Measurements from ENCODE around the gene KDM1B.
A peak's percentile ranks its signal among the peaks of the same experiment; 100 is the strongest.
"Not testable (repeated sequence)": the region's sequence is repeated elsewhere in the genome, so short reads cannot be mapped to it uniquely, and the experiment has no call there.

KDM1B gene

DNA sequence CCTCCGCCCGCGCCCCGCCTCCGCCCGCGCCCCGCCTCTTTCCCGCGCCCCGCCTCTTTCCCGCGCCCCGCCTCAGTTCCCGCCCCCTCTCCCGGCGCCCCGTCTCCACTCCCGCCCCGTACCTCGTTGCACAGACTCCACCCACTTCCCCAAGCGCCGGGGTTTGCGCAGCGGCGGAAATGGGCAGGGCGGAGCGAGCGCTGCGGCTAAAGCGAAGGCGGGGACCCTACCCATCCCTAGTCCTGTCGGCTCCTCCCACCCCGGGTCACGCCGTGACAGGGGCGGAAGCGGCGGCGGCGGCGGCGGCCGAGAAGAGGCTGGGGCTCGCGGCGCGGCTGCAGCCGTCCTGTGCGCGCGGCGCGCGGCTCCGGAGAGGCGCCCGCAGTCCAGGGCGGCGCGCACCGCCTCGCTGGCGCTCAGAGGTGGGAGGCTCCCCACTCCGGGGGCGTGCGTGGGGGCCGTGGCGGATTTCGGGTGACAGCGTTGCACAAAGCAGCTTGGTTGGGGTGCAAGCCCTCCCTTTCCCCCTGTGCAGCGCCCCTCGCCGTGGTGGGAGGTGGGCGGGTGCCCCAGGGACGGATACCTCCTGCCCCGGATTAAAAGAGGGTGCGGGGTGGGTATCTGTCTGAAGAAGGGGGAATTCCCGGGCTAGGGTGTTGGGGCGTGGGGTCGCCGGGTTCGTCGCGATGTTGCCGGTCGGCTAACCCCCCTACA, at the start of gene KDM1B:
Gene KDM1B (plus strand): TSS at position 273 of the 714 bp plus-strand sequence. CDS start 4,474 bp downstream, outside the sequence.
- peak; percentile 87 for DNase-seq (ENCODE audit: low read depth)

DNA sequence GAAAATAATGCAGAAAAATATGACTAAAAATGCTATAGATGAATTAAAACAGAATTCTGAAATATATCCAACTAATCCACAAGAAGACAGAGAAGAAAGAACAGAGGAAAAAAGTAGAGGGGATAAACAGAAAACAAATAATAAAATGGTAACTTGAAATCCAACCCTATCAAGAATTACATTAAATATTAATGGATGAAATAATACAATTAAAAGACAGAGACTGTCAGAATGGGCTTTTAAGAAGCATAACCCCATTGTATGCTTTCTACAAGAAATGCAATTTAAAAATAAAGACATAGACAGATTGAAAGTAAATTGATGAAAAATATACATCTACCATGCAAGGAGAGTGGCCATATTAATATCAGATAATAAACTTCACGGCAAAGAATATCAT, 48.2 kb upstream of the KDM1B start:
- no peak for DNase-seq (ENCODE audit: low read depth)

DNA sequence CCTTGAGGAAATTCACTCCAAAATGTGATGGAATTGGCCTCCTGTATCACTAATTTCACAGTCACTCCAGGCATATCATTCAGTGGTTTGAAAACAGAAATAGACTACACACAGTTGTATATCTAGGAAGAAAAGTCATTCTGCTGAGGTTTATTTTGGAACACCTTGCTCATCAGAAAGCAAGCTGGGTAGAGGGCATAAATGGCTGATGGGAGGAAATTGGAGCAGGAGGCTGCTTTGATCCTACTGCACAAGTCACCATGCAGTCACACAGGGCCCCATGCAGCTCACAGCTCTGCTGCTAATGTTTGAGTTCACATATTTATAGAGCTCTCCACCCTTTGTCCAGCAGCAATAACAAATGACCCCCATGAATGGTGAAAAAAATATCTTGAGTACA, 45.1 kb upstream of the KDM1B start:
- DNase-seq (ENCODE audit: low read depth): no peak

- DNase-seq (ENCODE audit: low read depth): no peak
Measured at GRCh38 chr6:18115356-18115755, 39.9 kb upstream of the KDM1B start.

DNA sequence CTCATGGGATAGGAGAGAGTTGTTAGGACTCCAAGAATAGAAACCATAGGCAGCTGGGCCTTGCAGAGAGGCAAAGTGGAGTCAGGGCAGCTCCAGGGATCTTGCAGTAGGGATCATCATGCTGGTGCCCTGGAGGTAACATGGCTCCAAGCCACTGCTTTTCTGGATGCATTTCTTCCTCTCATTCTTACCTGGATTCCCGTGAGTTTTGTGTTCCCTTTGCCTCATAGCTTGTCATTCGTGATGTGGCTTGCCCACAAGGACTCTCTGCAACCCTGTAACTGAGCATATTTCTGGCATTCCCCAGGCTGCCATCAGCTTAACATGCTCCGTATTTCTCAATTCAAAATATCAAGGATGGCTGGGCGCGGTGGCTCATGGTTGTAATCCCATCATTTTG, 38.1 kb upstream of the KDM1B start:
- no peak for DNase-seq (ENCODE audit: low read depth)

DNA sequence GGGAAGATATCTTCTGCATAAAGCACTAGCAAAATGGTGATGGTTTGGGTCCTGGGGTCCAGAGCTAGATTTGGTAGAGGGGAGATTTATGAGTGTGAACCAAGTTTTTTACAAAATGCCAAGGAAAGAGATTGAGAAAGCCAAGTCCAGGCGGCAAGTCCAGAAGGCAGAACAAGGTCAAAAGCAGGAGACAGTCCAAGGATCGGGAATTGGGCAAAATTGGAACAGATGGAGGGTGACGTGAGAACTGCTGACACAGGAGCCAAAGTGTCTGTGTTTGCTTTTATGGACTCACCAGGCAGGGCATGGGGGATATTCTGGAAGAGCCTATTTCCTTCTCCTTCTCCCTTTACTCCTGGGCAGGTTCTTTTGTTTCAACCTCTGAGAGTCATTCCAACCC, 36.9 kb upstream of the KDM1B start:
- DNase-seq (ENCODE audit: low read depth): no peak

DNA sequence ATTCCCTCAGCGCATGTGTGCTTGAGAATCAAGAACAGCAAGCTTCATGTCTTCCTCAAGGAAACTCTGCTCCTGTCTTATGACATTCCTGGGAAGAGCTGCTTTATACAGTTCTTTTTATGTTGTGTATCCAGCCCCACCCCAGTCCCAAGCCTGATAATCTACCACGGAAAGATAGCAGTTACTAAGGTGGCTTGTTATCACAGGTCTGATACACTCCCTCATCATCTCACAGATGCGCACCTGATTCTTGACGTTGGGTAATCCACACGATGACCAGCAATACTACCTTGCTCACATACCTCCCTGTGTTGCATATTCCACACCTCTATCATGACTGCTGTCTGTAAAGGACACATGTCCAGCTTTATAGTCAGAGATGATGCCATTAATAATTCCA, 36.0 kb upstream of the KDM1B start:
- DNase-seq (ENCODE audit: low read depth): no peak

DNA sequence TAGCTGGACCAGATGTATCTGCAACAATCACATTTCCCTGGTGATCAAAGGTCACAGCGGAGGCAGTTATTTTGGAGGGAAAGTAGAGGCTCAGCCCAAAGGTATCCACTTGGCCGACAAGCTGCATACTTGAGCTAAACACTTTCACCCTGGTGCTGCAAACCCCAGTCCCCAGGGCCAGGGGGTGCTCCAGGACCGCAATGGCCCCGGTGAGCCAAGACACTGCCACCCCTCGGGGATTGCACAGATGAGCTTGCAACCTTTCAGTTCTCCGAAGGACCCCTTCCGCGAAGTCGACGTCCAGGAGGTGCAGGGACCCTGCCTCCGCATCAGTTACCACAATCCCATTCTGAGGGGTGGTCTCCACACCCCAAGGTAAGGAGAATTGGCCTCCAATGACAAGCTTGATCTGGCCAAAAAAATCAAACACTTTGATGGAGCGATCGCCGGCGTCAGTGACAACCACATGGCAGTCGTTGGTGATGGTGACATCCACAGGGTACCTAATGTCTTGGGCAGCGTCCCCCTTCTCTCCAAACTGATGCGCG, 33.6 kb upstream of the KDM1B start:
- DNase-seq (ENCODE audit: low read depth): no peak

GRCh38 chr6:18122128-18123093, 32.8 kb upstream of the KDM1B start, which contains the start of gene NHLRC1:
NHLRC1 (minus strand) TSS chr6:18122677; CDS start chr6:18122606, 71 bp downstream.
- DNase-seq (ENCODE audit: low read depth): peak; percentile 41

DNA sequence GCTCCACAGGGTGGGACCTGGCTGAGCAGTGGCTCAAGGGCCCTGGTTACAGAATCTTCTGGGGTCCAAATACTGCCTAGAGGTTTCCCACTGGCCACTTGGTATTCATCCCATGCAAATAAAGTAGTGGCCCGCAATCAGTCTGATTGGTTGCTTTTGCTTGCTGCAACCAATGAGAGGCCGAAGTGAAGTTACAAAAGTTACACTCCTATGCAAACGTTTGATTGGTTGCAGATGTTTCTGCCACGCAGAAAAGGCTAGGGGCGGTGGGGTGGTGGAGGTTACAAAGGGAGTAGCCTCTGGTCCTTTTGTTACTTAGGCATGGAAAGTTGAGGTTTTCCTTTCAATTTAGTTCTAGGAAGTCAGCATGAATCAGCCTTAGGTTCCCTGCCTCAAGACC, 29.1 kb upstream of the KDM1B start:
- no peak for DNase-seq (ENCODE audit: low read depth)

GRCh38 chr6:18132346-18132745, 22.9 kb upstream of the KDM1B start:
- no peak for DNase-seq (ENCODE audit: low read depth)

DNA sequence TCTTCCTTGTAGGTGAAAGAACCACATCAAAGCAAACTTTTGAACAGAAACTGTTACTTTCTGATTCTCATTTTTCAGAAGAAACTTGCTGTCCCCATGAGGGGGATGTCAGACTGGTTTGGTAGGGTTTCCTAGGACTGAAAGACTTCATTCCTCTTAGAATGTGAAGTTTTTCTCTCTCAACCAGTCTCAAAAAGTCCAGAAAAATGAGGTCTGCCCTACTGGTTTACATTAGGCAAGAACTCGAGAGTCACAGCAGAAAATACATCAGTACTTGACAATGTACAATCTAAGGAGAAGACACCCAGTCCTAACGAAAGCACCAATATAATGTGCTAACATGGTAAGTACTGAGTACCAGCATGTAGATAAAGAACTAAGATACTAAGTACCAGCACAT, 20.1 kb upstream of the KDM1B start:
- no peak for DNase-seq (ENCODE audit: low read depth)

GRCh38 chr6:18136260-18136659, 19.0 kb upstream of the KDM1B start:
- no peak for DNase-seq (ENCODE audit: low read depth)

GRCh38 chr6:18138906-18139305, 16.3 kb upstream of the KDM1B start:
- no peak for DNase-seq (ENCODE audit: low read depth)

DNA sequence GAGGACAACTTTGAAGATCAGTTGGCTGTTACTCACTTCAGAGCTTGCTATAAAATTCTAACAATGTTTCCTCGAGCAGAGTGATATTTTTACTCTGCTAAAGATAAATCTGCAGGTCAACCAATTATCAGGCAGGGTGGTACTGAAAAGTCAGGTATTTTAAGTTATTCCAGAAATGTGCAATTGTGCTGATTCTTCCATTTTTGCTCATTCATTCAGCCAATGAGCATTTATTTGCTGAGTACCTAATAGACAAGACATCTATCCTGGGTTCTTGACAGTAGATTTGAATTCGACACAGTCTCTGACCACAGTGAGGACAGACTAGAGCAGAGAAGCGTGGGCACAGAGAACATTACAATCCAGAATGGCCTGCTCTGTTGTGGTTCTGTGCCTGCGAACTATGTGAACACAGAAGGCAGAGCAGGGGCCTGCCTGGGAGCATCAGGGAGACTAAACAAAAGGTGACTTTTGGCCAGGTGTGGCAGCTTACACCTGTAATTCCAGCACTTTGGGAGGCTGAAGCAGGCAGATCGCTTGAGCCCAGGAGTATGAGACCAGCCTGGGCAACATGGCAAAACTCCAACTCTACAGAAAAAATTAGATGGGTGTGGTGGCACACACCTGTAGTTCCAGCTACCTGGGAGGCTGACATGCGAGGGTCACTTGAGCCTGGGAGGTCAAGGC, 15.1 kb upstream of the KDM1B start:
- DNase-seq (ENCODE audit: low read depth): no peak

- no peak for DNase-seq (ENCODE audit: low read depth)
Measured at GRCh38 chr6:18141805-18142590, 13.2 kb upstream of the KDM1B start.

DNA sequence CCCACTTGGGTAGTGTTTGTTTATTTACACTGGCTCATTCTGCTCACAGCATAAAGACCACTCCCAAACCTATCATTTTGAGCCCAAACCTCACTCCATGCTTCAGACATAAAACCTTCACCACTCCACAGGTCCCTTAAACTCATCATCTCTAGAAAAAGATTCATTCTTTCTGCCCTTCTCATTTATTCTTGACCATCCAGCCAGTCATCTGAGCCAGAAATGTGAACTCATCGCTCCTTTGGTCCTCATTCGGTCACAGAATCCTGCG, 12.7 kb upstream of the KDM1B start:
- DNase-seq (ENCODE audit: low read depth): no peak

DNA sequence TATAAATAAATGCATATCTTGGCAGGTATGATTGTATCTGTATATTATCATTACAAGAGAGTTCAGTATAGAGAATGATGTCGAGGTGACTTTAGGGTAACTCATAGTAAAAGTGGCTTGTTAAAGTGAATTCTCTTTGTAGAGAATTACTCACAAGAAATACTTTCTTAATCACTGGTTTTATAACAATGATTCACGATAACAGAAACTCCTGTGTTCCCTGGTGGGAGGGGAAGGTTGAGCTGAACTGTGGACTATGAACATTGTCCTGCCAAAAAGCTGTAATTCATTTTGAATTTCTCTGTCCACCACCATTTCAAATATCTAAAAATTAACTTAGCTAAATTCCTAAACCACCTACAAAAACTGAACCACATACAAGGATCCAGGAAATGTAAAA, 8.1 kb upstream of the KDM1B start:
- no peak for DNase-seq (ENCODE audit: low read depth)

GRCh38 chr6:18147616-18148015, 7.6 kb upstream of the KDM1B start:
- DNase-seq (ENCODE audit: low read depth): no peak

- DNase-seq (ENCODE audit: low read depth): peak; percentile 62
Measured at GRCh38 chr6:18148304-18149025, 6.8 kb upstream of the KDM1B start.

- DNase-seq (ENCODE audit: low read depth): not testable (repeated sequence)
Measured at GRCh38 chr6:18151391-18151790, 3.8 kb upstream of the KDM1B start.

Data from non-pigmented ciliary epithelial cell (primary cell).